ENCODE results near the gene UBE2J2. TPM values are rescaled to one million over a fixed set of nuclear protein-coding genes. Genes with fewer than 3 reads are reported as not detected.

UBE2J2 gene
- total RNA-seq, 1 experiment from 2014 or later = 49.6 TPM

DNA sequence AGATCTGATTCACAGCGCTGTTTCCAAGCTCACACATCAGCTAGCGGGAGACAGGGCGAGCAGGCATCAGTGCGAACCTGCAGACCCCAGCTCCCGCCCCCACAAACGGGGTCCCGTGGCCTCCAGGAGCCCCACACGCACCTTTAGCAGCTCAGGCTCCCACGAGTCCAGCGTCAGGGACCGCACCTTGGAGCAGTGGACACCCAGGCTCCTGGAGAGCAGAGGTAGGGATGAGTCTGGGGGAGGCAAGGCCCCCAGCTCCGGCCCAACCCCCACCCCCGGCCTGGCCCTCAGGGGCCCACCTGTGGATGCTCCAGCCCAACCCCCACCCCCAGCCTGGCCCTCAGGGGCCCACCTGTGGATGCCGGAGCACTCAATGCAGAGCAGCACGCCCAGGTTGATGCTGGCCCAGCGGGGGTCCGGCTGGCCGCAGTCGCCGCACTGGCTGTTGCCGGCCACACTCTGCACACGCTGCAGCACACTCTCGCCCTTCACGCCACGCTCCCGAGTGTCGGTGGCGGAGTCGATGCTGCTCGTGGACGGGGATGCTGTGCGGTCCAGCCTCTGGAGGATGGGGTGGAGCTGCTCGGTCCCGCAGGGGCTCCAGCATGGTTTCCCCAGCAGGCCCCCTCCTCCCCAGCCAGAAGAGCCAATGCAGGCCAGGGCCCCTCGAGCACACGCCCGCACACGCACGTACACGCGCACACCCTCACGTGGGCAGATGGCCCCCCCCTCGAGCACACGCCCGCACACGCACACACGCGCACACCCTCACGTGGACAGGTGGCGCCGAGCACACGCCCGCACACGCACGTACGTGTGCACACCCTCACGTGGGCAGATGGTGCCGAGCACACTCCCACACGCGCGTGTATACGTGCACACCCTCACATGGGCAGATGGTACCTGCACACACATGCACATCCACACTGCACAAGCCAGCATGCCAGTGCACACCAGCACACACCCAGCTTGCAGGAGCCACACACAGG lies 22.7 kb upstream of the UBE2J2 start:
- no peak for DNase-seq (ENCODE audit: extremely low read depth, low read depth)

DNA sequence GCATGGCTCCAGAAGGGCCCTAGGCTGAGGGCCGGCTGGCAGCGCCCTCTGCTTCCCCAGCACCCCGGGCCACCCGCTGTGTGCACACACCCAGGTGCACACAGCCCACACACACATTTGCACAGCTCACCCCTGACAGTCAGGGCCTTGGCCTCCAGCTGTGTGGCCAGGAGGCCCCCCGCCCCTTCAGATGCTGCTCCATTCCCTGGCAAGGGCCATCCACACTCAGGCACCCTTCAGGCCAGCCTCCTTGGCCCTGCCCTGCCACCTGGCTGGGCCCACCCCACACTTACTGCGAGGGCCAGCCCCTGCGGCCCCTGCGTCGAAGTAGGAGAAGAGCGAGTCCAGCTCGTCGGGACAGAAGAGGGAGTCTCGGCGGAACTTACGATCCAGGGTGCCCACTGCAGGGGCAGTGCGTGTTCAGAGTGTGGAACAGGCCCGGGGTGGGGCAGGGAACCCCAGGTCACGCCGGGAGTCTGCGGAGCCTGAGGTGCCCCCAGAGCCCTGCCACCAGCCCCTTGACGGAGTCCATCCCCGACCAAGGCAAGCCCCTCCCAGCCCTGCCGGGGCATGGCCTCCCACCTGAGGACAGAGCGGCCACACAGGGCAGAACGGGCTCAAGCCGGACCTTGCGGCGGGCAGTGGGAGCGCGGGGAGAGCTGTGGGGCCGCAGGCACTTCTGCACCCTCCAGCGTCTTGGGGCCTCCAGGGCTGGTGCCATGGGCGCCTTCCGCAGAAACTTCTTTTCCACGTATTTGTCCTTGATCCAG lies 21.7 kb upstream of the UBE2J2 start:
- DNase-seq (ENCODE audit: extremely low read depth, low read depth) = no peak

- DNase-seq (ENCODE audit: extremely low read depth, low read depth) = no peak
Observed at GRCh38 chr1:1294250-1294890, 20.7 kb upstream of the UBE2J2 start.

DNA sequence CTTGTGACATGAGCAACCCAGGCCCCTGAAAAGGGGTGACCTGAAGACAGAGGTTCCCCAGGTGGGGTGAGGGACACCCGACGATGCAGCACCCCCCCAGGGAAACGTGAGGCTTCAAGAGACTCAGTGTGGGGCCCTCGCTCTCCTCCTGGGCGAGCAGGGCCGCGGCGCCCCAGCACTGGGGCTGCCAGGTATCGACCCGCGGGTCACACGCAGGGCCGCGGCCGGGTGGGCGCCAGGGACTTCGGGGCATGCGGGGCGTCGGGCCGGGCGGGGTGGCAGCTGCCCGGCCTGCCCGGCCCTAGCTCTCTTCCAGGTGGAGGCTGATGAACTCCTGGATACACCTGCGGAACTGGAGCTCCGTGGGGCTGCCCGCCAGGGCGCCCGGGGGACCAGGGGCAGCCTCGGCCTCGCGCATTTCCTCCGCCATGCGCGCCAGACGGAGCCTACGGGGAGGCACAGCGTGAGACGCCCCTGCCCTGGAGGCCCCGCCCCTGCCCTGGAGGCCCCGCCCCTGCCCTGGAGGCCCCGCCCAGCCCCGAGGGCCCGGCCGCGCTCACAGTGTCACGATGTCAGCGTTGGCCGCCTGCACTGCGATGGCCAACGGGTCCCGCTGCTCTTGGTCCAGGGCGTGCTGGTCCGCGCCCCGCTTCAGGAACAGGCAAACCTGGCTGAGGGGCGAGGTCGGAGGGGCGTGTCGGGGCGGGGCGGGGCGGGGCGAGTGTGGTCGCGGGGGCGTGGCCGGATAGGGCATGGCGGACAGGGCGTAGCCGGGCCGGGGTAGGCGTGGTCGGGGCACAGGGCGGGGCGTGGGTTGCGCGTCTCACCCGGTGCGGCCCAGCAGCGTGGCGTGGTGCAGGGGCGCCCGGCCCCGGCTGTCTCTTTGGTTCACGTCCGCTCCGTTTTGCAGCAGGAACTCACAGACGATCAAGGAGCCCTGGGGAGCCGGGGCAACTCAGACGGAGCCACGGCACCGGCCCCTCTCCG lies 19.9 kb upstream of the UBE2J2 start:
- no peak for DNase-seq (ENCODE audit: extremely low read depth, low read depth)

- DNase-seq (ENCODE audit: extremely low read depth, low read depth) = no peak
Observed at GRCh38 chr1:1292851-1293250, 19.2 kb upstream of the UBE2J2 start.

DNA sequence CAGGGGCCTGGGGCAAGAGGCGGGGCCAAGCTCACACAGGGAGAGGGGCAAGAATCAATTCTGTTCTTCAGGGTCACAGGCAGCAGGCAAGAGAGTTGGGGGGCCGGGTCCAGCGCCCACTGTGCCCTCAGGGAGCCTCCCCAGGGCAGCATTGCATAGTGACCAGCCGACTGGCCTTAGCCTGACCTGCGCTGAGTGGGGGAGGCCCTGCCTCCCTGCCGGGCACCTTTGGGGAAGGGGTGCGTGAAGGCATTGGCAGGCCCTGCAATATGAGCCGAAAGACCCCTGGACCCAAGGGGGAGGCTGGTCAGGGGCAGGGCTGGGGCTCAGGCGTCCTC lies 18.8 kb upstream of the UBE2J2 start:
- DNase-seq (ENCODE audit: extremely low read depth, low read depth) = no peak

DNA sequence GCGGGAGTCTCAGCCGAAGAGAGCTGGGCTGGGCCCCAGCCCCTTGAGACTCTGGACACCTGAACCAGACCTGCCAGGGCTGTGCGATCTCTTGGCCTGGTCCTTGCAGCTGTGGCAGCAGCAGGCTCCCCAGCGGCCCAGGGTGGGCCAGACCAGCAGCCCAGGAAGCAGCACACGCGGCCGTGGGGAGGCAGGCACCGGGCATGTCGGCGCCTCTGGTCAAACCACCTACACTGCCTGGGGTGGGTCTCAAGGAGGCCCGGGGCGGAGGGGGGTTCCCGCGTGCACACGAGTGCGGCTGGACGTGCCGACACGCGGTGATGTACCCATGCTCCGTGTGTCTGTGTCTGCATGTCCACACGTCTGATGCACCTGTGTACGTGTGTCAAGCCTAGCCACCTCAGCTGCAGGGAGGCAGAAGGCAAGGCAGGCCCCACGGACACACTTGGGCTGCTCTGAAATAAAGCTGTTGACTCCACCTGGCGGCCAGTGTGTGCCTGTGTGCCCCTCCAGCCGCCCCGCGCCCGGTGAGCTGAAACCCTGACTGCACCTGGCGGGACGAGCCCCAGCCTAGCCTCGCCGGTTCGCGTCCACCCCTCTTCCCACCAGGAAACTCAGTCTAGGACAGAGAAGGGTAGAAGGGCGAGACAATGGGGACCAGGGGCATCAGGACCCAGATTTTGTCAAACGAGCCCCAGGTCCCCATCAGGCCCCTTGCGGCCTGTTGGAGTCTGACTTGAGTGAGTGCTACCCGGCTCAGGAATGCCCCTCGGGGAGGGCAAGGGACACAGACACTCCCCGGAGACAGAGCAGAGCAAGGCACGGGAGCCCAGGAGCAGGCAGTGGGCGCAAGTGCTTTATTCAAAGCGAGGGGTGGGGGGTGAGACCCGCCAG lies 18.1 kb upstream of the UBE2J2 start:
- peak; percentile 37 for DNase-seq (ENCODE audit: extremely low read depth, low read depth)

DNA sequence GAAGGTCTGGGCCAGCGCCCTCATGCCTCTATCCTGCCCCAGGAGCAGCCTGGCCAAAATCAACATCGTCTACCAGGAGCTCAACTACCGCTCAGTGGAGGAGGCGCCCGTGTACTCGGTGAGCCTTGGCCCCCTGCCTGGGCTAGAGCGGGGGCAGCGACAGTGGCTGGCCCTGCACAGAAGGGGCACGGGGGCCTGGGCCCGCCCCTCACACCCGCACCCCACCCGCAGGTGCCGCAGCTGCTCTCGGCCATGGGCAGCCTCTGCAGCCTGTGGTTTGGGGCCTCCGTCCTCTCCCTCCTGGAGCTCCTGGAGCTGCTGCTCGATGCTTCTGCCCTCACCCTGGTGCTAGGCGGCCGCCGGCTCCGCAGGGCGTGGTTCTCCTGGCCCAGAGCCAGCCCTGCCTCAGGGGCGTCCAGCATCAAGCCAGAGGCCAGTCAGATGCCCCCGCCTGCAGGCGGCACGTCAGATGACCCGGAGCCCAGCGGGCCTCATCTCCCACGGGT lies 17.4 kb upstream of the UBE2J2 start:
- DNase-seq (ENCODE audit: extremely low read depth, low read depth) = no peak

DNA sequence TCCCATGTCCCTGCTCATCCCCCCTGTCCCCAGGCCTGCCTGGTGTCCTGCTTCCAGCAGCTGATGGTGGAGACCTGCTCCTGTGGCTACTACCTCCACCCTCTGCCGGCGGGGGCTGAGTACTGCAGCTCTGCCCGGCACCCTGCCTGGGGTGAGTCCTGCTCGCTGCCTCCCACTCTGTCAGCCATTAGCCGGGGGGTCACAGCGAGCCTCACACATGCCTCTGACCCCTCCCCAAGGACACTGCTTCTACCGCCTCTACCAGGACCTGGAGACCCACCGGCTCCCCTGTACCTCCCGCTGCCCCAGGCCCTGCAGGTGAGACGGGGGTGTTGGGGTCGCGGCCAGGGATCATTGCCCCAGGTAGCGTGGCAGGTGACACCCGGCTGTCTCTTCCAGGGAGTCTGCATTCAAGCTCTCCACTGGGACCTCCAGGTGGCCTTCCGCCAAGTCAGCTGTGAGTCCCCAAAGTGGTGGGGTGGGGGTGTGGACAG lies 16.6 kb upstream of the UBE2J2 start:
- peak; percentile 55 for DNase-seq (ENCODE audit: extremely low read depth, low read depth)

DNA sequence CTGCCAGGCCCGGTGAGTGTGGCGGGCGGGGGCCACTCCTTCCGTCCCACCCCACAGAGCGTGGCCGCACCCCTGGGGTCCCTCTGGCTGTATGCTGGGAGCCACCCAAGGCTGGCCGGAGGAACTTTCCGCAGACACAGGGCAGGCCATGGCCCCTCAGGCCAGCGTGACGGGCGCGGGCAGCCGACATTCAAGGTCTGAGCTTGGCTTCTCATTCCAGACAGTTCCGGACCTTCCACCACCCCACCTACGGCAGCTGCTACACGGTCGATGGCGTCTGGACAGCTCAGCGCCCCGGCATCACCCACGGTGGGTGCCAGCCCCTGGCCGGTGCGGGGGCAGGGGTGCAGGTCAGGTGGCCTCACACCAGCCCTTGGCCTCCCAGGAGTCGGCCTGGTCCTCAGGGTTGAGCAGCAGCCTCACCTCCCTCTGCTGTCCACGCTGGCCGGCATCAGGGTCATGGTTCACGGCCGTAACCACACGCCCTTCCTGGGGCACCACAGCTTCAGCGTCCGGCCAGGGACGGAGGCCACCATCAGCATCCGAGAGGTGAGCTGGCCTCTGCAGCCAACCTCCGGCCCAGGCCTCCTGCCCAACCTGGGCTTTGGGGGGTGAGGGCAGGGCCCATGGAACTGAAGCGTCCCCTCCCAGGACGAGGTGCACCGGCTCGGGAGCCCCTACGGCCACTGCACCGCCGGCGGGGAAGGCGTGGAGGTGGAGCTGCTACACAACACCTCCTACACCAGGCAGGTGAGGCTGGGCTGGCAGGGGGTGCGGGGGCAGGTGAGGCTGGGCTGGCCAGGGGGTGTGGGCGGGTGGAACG lies 13.8 kb upstream of the UBE2J2 start:
- no peak for DNase-seq (ENCODE audit: extremely low read depth, low read depth)

DNA sequence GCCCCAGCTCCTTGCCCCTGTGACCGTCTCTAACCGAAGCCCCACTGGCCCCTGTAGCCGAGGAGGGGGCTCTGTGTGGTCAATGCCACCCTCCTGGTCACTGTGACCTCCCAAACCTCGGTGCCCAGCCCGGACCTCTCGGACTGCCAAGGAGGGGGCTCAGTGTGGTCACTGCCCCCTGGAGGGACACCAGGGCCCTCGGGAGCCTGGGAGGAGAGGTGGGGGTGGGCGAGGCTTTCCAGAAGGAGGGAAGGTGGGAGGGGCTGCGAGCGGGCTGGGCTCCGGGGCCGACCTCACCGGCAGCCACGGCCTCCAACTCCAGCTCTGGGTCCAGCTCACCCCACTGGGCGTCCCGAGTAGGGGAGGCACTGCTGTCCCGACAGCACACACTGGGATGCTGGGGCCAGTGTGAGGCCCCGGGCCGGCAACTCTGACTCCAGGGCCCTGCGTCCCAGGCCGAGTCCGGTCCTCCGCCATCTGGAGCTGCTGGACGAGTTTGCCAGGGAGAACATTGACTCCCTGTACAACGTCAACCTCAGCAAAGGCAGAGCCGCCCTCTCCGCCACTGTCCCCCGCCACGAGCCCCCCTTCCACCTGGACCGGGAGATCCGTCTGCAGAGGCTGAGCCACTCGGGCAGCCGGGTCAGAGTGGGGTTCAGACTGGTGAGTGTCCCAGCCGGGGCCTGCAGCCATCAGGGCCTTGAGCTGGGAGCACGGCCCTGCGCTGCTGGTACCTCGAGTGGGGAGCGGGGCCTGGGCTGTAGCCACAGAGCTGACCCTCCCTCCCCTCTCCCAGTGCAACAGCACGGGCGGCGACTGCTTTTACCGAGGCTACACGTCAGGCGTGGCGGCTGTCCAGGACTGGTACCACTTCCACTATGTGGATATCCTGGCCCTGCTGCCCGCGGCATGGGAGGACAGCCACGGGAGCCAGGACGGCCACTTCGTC lies 12.9 kb upstream of the UBE2J2 start:
- DNase-seq (ENCODE audit: extremely low read depth, low read depth) = no peak

- DNase-seq (ENCODE audit: extremely low read depth, low read depth) = no peak
Observed at GRCh38 chr1:1285611-1286311, 12.1 kb upstream of the UBE2J2 start.

DNA sequence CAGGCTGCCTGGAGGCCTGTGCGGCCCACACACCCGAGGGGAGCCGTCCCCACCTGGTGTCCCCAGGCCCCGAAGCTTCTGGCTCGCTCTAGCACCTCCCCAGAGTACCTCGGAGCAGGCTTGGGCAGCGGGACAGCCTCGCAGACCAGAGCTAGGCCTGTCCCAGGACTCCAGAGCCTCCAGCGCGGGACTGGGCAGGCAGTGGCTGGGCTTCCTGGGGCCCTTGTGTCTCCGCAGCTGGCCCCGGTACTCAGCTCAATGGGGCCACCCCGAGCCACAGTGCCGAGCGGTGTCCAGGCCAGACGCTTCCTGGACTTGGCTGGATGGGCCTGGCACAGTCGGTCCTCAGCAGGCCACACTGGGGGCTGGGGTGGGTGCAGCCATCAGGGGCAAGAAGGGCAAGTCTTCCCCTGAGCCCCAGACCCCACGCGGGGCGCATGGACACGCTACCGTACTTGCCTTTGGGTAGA lies 11.5 kb upstream of the UBE2J2 start:
- no peak for DNase-seq (ENCODE audit: extremely low read depth, low read depth)

DNA sequence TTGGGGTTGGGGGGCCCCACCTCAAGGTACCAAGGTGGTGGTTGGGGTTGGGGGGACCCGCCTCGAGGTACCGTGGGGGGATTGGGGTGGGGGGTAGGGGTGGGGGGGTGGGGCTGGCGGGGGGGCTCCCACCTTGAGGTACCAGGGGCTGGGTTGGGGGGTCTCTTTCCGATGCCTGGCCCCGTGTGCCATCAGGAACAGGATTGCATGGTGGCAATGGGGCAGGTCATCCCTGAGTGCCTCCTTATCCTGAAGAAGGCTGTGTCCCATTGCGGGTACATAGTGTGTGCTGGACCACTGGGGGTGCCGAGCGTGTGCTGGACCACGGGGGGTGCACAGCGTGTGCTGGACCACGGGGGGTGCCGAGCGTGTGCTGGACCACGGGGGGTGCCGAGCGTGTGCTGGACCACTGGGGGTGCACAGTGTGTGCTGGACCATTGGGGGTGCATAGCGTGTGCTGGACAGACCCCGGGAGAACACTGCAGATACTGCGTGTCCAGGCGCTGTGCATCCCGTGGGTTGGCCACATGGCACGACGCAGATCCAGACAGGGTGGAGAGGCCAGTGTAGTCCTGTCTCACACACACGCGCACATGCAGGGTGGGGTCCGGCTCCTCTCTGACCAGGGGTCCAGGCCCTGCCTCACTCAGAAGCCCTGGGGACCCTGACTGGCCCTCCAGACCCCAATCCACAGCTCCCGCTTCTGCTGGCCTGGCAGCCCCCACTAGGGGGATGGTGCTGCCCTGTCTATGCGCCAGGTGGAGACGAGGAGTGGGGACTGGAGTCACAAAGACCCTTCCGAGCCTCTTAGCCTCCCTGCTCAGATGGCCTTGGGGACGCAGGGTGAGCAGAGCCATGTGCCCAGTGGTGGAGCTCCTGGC lies 10.8 kb upstream of the UBE2J2 start:
- no peak for DNase-seq (ENCODE audit: extremely low read depth, low read depth)

GRCh38 chr1:1283821-1284220 lies 10.2 kb upstream of the UBE2J2 start:
- DNase-seq (ENCODE audit: extremely low read depth, low read depth) = no peak
